T1000 (cell line): ENCODE results near the gene HCN3.
A peak's percentile ranks its signal among the peaks of the same experiment; 100 is the strongest.

Source experiments
- DNase-seq: peaks from one replicate; lab custom pipeline; 2025; ENCODE audit warnings: mixed read lengths; lab: John Stamatoyannopoulos, UW

HCN3 gene

GRCh38 chr1:155254228-155254713 lies 23.0 kb upstream of the HCN3 start:
- DNase-seq = no peak

GRCh38 chr1:155254714-155255242 lies 22.5 kb upstream of the HCN3 start:
- DNase-seq = no peak

GRCh38 chr1:155255243-155256007 lies 21.8 kb upstream of the HCN3 start, which contains the start of gene ENTREP3:
Gene ENTREP3, minus strand, starts transcription at chr1:155255483. Its CDS starts 606 bp downstream, at chr1:155254877.
- DNase-seq = peak; percentile 74

DNA sequence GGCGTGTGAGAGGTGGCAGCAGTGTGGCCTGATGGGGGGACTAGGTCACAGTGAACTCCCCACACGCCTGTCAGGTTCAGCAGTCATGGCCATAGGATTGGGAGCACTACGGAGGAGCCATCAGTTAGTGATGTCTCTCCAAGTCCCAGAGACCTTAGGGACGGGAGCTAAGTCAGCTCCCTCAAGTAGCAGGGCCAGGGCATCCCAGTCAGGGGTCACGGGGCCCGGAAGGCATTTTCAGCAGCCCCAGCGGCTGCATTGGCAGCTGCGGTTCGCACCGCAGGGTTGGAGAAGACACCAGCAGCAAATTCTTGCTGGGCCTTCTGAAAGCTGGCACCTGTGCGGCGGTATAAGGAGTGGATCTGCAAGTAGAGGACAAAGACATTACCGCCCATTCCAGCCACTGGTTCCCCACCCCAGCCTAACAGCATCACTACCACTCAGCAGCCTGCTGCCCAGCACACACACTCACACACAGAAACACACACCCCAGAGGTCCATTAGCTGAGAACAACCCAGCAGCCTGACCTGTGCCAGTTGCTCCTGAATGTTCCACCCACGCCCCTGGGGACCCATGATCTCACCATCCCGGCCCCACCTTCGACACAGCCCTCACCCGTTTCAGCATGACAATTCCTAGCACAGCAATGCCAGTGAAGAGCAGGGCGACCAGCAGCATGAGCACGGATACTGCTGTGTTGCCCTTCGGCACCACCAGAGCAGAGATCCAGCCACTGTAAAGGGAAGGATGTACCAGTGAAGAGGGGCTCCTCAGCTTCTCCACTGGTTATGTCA lies 21.0 kb upstream of the HCN3 start:
- no peak for DNase-seq

GRCh38 chr1:155260276-155260675 lies 17.0 kb upstream of the HCN3 start:
- DNase-seq = no peak

DNA sequence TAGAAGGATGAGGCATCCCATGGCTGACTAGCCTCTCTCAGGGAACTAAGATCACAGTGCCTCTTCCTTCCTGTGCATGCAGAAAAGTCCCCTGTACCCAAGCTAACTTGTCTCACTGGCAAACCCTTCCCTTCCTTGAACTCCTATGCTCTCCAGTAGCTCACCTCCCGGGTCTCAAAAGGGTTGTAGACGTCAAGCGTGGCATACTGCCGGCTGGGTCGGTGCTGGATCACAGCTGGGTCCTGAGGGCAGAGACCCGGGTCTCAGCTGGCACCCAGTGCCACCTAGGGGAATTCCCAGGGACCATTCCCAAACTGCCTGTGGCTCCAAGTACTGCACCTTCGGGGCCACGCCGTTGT lies 15.8 kb upstream of the HCN3 start:
- DNase-seq = no peak

DNA sequence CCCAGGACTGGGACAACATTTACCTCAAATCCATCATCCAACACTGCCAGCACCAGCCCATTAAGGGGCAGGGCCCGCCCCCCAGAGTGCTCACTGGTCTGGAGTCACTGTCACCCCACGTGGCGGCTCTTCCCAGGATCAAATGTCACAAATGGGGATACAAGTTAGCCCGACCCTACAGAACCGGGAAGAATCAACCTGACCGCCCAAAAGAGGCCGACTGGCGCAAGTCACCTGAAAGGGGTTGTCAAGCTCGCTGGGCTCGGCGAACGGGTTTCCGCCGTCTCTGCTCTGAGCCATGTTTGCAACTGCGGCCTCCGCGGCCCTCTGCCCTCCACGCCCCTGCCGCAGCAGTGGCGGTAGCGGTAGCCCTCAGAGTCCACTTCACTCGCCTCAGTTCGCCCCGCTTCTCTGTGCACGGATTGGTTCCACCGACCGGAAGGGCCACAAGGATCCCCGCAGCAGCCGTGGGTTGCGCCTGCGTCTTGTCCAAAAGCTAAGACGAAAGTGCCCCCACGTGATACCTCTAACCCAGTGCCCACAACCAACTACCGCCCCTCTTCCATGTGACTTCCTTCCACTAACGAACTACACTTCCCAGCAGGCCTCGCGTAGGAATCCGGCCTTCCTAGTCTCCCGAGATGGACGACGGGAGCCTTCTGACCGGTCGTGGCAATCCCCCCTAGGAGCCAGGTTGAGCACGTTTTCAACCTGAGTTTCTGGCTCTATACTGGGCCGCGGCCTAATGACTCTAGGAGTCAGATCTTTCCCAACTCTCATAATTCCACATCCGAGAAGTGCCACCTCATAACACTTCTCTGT lies 15.2 kb upstream of the HCN3 start, which contains the start of gene SCAMP3:
TSS of gene SCAMP3 (minus strand) at position 509 of the 822 bp plus-strand sequence. CDS start at position 300, 209 bp downstream.
- DNase-seq = peak; percentile 82

DNA sequence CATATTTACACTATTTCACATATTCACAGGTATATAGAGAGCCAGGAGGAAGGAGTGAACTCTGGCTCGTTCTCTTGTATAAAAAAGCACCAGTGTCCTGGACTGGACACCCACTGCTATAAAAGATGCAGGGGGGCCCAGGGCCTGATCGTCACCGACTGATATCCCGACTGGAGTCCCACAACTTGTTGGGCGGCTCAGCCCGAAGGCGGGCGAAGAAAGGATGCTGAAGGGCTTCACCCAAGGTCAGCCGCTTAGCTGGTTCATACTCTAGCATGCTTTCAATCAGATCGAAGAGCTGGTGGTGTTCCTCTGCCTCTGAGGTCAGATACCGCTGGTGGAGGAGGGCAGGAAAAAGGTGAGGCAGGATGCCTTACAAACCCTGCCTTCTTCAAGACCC lies 14.2 kb upstream of the HCN3 start:
- DNase-seq = no peak

DNA sequence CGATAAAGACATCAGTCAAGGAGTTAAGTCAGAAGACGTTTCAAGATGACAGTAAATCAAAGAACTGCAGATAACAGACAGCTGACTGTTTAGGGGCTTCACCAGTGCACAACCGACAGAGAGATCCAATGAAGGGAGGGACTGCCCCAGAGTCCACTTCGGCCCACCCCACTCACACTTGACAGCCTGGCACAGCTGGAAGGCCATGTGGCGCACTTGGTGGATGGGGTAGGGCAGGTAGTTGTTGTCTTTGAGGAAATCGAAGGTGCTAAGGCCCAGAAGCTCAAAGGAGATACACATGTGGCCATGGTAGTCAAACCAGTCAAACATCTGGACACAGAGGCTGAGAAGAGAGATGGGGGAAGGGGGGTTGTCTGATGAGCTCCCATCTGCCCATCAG lies 10.7 kb upstream of the HCN3 start:
- no peak for DNase-seq

GRCh38 chr1:155267373-155267772 lies 9.9 kb upstream of the HCN3 start:
- DNase-seq = no peak

DNA sequence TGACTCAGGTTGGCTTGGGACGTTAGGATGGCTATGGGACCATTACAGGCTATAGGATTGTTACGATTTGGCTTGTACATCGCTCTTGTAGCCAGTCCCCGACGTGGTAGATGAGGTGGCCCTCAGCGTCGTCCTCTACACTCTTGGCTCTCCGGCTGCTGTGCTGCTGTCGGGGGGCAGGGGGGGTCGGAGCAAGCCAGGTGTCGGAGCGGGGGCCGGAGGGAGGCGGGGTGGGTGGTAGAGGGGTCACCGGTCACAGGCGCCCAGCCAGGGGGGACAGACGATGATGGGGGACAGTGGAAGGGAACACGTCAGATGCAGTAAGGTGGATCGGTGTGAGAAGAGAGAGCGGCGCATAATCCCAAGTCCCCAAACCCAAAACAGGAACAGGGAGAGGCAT lies 8.6 kb upstream of the HCN3 start:
- DNase-seq = no peak

- no peak for DNase-seq
These were observed 7.9 kb upstream of the HCN3 start for GRCh38 chr1:155269381-155269780.

DNA sequence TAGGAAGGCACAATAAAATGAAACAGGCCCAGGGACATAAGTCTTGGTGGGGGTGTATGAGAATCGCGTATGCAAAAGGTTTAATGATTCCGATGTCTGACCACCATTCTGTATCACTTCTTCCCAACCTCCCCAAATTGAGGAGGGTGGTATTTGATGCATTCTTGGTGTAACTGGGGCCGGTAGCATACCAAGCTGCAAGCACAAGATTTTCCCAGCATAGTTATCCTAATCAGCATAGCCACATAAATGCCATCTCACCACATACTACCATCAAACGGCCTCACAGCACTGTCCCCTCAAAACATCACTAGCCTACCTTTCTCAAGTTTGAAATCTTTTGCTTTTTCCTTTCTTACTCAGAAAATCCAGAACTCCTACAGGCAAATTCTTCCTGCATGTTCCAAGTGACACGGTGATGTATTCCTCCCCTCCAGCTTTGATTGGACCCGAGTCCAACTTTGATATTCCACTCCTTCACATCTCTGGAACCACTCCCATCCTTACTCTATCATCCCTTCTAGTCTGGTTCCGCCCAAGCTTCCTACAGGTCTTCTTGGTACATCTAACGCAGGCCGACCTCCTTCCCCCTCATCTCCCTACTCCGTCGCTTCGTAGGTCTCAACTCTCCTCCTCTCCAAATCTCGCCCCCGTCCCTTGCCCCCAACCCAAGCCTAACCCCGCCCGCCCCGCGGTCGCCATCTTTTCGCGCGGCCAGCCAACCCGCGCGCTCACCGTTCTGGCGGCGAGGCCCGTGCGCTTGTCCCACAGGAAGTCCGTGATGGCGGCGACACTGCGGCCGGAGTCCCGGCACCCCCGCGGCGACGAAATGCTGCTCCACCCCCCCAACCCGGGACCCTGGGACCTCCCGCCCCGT lies 4.6 kb upstream of the HCN3 start:
- DNase-seq = no peak

DNA sequence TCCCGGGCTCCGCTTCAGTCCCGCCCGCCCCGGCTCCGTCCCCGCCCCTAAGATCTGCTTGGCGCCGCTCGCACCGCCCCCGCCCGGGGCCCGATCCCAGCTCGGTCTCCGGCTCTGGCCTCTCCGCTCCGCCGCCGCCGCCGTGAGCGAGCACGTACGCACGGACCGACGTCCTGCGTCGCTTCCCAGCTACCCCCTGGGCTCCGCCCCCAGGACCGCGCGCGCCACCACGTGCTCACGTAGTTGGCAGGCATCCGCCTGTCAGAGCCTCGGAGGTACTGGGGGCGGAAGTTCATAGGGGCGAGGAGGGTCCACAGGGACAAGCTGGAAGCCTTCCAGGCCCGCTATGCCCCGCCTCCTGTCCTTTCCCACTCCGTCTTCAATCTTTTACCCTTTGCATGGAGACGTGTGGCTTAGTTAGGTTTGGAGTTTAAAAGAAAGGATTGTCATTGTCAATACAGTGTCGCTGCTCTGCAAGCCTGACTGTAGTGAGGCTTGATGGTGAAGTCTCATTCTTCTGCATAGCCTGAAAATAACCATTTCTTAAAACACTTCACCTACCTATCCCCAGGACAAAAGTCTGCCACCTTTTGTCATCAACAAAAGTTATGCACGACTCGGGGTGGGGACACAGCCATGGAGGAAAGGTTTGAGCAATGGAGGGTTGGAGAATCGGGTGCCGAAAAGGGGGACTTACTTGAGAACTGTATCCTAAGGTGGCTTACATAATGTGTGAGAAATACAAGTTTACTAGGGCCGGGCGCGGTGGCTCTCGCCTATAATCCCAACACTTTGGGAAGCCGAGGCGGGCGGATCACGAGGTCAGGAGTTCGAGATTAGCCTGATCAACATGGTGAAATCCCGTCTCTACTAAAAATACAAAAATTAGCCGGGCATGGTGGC lies 3.7 kb upstream of the HCN3 start, which contains the start of gene CLK2:
TSS of gene CLK2 (minus strand) at position 162 of the 903 bp plus-strand sequence. CDS start 2,527 bp downstream, outside the sequence.
- DNase-seq = peak; percentile 88

- DNase-seq = no peak
These were observed 832 bp downstream of the HCN3 start for GRCh38 chr1:155277902-155278688.

DNA sequence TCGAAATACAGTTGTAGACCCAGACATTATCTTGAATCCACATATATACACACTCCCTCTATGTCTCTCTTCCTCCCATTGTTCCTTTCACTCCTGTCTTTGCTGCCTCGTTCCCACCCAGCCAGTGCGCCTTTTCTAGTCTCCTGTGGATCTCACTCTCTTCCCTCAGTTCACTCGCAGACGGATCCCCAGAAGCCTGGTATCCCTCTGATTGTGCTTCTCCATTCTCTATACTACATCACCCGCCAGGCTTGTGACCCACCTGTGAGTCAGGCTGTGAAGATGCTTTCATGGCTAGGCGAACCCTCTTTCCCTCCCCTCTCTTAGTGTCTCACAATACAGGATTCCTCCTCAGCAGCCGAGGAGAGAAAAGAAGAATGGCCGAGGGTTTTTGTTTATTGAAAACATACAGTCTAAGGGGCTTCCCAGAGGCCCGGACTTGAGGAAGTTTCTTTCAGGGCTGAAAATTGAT lies 1.5 kb downstream of the HCN3 start:
- no peak for DNase-seq

GRCh38 chr1:155279268-155279667 lies 2.0 kb downstream of the HCN3 start:
- no peak for DNase-seq

- no peak for DNase-seq
These were observed 5.3 kb downstream of the HCN3 start for GRCh38 chr1:155282488-155283091.
